Measurements from ENCODE around the gene LCN1. TPM values are rescaled to one million over a fixed set of nuclear protein-coding genes. Genes with fewer than 3 reads are reported as not detected.

The LCN1 gene
- total RNA-seq, 1 donor from 2014 or later = not detected

GRCh38 chr9:135500071-135500524 is 21.1 kb upstream of the LCN1 start:
- Mint-ChIP-seq H3K4me3 (ENCODE audit: unreplicated experiment) (peak overlapping the region; percentile 94), H3K4me1 (ENCODE audit: unreplicated experiment) (peaks cover 12% of the 10 kb centered on the region), H3K27ac (ENCODE audit: unreplicated experiment) (no peak overlapping the region), H3K36me3 (ENCODE audit: unreplicated experiment) (peaks cover 14% of the 10 kb centered on the region), H3K27me3 (ENCODE audit: unreplicated experiment) (no peaks in the 10 kb centered on the region), H3K9me3 (ENCODE audit: unreplicated experiment) (no peaks in the 10 kb centered on the region)
- no peak for TF ChIP-seq CTCF (IDR thresholded peaks at IDR 0.05)
- no peak for DNase-seq (ENCODE audit: extremely low spot score, unreplicated experiment)

DNA sequence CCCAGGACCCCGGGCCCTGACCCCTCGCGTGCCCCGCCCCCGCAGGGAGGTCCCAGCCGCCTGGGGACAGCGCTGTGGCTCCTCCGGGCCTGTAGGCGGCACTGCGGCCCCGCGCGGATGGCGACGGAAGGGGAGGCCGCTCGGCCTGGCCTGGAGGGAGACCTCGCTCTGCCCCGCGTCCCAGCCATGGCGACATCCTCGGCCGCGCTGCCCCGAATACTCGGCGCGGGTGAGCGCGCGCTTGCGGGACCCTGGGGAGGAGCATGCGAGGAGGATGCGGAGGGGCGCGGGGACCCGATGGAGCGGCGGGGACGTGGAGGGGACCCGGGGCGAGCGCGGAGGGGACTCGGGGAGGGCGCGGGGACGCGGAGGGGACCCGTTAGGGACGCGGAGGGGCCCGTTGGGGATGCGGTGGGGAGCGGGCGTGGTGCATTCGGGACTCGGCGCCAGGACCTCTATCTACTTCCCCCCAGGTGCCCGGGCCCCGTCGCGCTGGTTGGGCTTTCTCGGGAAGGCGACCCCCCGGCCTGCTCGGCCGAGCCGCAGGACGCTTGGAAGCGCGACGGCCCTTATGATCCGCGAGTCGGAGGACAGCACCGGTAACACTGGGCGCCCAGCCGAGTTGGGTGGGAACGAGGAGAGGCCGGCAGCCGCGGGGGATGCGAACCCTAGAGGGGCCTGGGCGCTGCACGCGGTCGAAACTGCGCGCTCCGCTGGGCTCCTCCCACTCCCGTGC is 20.5 kb upstream of the LCN1 start, which contains the start of gene MRPS2:
Gene MRPS2, plus strand, starts transcription at position 158 of the 736 bp plus-strand sequence. Its CDS starts 29 bp downstream, at position 187.
- H3K27ac Mint-ChIP-seq (ENCODE audit: unreplicated experiment) = peak within 1 kb of the TSS; percentile 87
- TF ChIP-seq CTCF (IDR thresholded peaks at IDR 0.05) = peak; percentile 92

GRCh38 chr9:135501261-135502167 is 19.7 kb upstream of the LCN1 start:
- Mint-ChIP-seq H3K4me1 (ENCODE audit: unreplicated experiment) (peaks cover 12% of the 10 kb centered on the region), H3K9me3 (ENCODE audit: unreplicated experiment) (no peaks in the 10 kb centered on the region), H3K36me3 (ENCODE audit: unreplicated experiment) (peaks cover 16% of the 10 kb centered on the region), H3K27me3 (ENCODE audit: unreplicated experiment) (no peaks in the 10 kb centered on the region), H3K27ac (ENCODE audit: unreplicated experiment) (peak overlapping the region; percentile 47), H3K4me3 (ENCODE audit: unreplicated experiment) (peak overlapping the region; percentile 94)
- DNase-seq (ENCODE audit: extremely low spot score, unreplicated experiment) = no peak
- TF ChIP-seq CTCF (IDR thresholded peaks at IDR 0.05) = no peak

More for the DNA sequence above, 20.5 kb upstream of the LCN1 start, which contains the start of gene MRPS2:
- DNase-seq (ENCODE audit: extremely low spot score, unreplicated experiment) = peak; percentile 96
- no peaks in the 10 kb centered on the region for H3K9me3 Mint-ChIP-seq (ENCODE audit: unreplicated experiment)
- H3K27me3 Mint-ChIP-seq (ENCODE audit: unreplicated experiment) = no peaks in the 10 kb centered on the region
- peak within 1 kb of the TSS; percentile 94 for H3K4me3 Mint-ChIP-seq (ENCODE audit: unreplicated experiment)
- peaks cover 16% of the 10 kb centered on the region for H3K36me3 Mint-ChIP-seq (ENCODE audit: unreplicated experiment)
- peaks cover 12% of the 10 kb centered on the region for H3K4me1 Mint-ChIP-seq (ENCODE audit: unreplicated experiment)

DNA sequence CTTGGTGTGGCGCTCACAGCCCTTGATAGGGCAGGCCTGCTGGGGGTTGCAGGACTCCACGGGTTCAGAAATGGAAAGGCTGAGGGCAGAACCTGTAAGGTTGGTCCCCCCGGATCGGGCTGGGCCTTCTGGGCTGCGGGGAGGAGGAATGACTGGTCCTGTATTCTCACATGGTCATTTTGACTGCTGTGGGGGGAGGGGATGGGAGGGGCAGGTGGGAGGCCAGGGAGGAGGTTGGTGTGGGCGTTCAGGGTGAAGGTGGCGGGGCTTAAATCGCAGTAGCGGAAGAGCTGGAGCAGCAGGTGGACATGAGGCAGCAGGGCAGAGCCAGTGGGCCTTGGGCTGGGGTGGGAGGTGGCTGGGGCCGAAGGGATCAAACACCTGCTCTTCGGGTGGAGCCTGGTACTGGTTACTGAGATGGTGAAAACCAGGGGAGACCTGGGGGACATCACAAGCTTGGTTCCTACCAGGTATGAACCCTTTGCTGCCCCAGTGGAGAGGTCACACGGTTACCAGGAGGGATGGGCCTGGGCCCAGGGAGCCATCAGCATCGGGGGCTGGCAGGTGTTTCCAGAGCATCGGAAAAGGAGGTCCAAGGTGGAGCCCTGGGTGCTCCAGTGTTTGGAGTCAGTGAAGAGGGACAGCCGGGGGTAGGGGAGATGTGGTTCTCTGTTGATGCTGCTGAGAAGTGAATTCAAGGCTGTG is 18.9 kb upstream of the LCN1 start:
- no peak overlapping the region for H3K27ac Mint-ChIP-seq (ENCODE audit: unreplicated experiment)

More for the DNA sequence above, 18.9 kb upstream of the LCN1 start:
- TF ChIP-seq CTCF (IDR thresholded peaks at IDR 0.05) = no peak
- Mint-ChIP-seq H3K36me3 (ENCODE audit: unreplicated experiment) (peaks cover 16% of the 10 kb centered on the region), H3K9me3 (ENCODE audit: unreplicated experiment) (no peaks in the 10 kb centered on the region), H3K4me1 (ENCODE audit: unreplicated experiment) (peaks cover 12% of the 10 kb centered on the region), H3K27me3 (ENCODE audit: unreplicated experiment) (no peaks in the 10 kb centered on the region), H3K4me3 (ENCODE audit: unreplicated experiment) (peak overlapping the region; percentile 94)
- DNase-seq (ENCODE audit: extremely low spot score, unreplicated experiment) = no peak

Measured in osteocyte (in vitro differentiated cells).